HEK293 (cell line): ENCODE data around the gene FYB1.

ENCODE experiments used
- CTCF ChIA-PET: fragments of 350-600 bp; formaldehyde crosslinking; extraction: SDS; loops from one replicate; lab custom pipeline; 2021; ENCODE audit warnings: antibody characterized with exemption; lab: Yijun Ruan, JAX
- POLR2A ChIA-PET: fragments of 300-600 bp; formaldehyde crosslinking; extraction: SDS; loops from one replicate; lab custom pipeline; 2020; ENCODE audit warnings: antibody characterized with exemption, inconsistent platforms; lab: Yijun Ruan, JAX
- H3K27ac ChIP-seq: fragments of 200-500 bp; sonication (Bioruptor generic); 2 replicates; pipeline ENCODE4 v1.5.1; 2014; ENCODE audit warnings: low read depth, low read length, control low read depth, inconsistent platforms; ENCODE audit errors: extremely low read depth
- H3K36me3 ChIP-seq, 2 experiments: fragments of 200-500 bp in 1 of 2; sonication (Bioruptor generic) in 1 of 2; 1 replicate in 1 of 2; 2 replicates in 1 of 2; pipeline ENCODE4 v1.5.1; 2014 to 2017; ENCODE audit warnings: inconsistent platforms in 2 of 2, low read length in 2 of 2; ENCODE audit not compliant: control insufficient read depth in 2 of 2, insufficient read depth in 1 of 2
- H3K4me1 ChIP-seq: fragments of 200-500 bp; sonication (Bioruptor generic); 2 replicates; pipeline ENCODE4 v1.5.1; 2014; ENCODE audit warnings: mild to moderate bottlenecking, low read length, inconsistent platforms; ENCODE audit not compliant: control insufficient read depth, insufficient read depth
- H3K4me3 ChIP-seq: 2 replicates; pipeline ENCODE4 v1.5.1; 2011; ENCODE audit warnings: low read depth, mild to moderate bottlenecking, control low read depth, low read length, moderate library complexity
- H3K9me3 ChIP-seq: fragments of 200-500 bp; sonication (Bioruptor generic); 2 replicates; pipeline ENCODE4 v1.5.1; 2014; ENCODE audit warnings: low read depth, low read length, inconsistent platforms; ENCODE audit not compliant: control insufficient read depth, insufficient read depth
- BCL11B ChIP-seq: fragments of 450-650 bp; formaldehyde crosslinking; IDR thresholded peaks from 2 replicates; pipeline ENCODE4 v1.5.1; 2016; ENCODE audit warnings: low read depth, missing biosample characterization, missing genetic modification characterization
- KLF10 ChIP-seq: fragments of 450-650 bp; IDR thresholded peaks from 2 replicates; pipeline ENCODE4 v1.5.1; 2018; ENCODE audit warnings: missing biosample characterization, mild to moderate bottlenecking, missing genetic modification characterization
- KLF8 ChIP-seq: fragments of 450-650 bp; formaldehyde crosslinking; IDR thresholded peaks from 2 replicates; pipeline ENCODE4 v1.5.1; 2016; ENCODE audit warnings: missing biosample characterization, missing genetic modification characterization
- TCF7L2 ChIP-seq: IDR thresholded peaks from 2 replicates; pipeline ENCODE4 v1.6.1; 2011; ENCODE audit warnings: low read depth, mild to moderate bottlenecking, inconsistent platforms, low read length, moderate library complexity, borderline replicate concordance
- ZNF211 ChIP-seq: fragments of 450-650 bp; formaldehyde crosslinking; IDR thresholded peaks from 2 replicates; pipeline ENCODE4 v1.5.1; 2016; ENCODE audit warnings: low read depth, missing biosample characterization, missing genetic modification characterization
- ZNF292 ChIP-seq: fragments of 450-650 bp; formaldehyde crosslinking; IDR thresholded peaks from 2 replicates; pipeline ENCODE4 v1.5.1; 2016; ENCODE audit warnings: low read depth, missing biosample characterization, missing genetic modification characterization, borderline replicate concordance
- ZNF48 ChIP-seq: fragments of 450-650 bp; formaldehyde crosslinking; IDR thresholded peaks from 2 replicates; pipeline ENCODE4 v1.5.1; 2016; ENCODE audit warnings: missing biosample characterization, missing genetic modification characterization
- ZNF549 ChIP-seq: fragments of 450-650 bp; IDR thresholded peaks from 2 replicates; pipeline ENCODE4 v1.5.1; 2018; ENCODE audit warnings: missing biosample characterization, missing genetic modification characterization, mild to moderate bottlenecking, inconsistent platforms, moderate library complexity
- ZNF585B ChIP-seq: fragments of 450-650 bp; formaldehyde crosslinking; IDR thresholded peaks from 2 replicates; pipeline ENCODE4 v1.5.1; 2016; ENCODE audit warnings: missing biosample characterization, missing genetic modification characterization
- ZNF670 ChIP-seq: fragments of 450-650 bp; formaldehyde crosslinking; IDR thresholded peaks from 2 replicates; pipeline ENCODE4 v1.5.1; 2016; ENCODE audit warnings: missing biosample characterization, missing genetic modification characterization, low read depth
- ZNF785 ChIP-seq: fragments of 450-650 bp; formaldehyde crosslinking; IDR thresholded peaks from 2 replicates; pipeline ENCODE4 v1.5.1; 2016; ENCODE audit warnings: missing biosample characterization, missing genetic modification characterization
- TF ChIP-seq, protein P1 (sequence below): fragments of 450-650 bp; formaldehyde crosslinking; IDR thresholded peaks from 2 replicates; pipeline ENCODE4 v1.5.1; 2016; ENCODE audit warnings: missing biosample characterization, missing genetic modification characterization
- TF ChIP-seq, protein P2 (sequence below): fragments of 450-650 bp; IDR thresholded peaks from 2 replicates; pipeline ENCODE4 v1.5.1; 2018; ENCODE audit warnings: missing biosample characterization, mild to moderate bottlenecking, missing genetic modification characterization
- TF ChIP-seq, protein P3 (sequence below): fragments of 450-650 bp; formaldehyde crosslinking; IDR thresholded peaks from 2 replicates; pipeline ENCODE4 v1.5.1; 2016; ENCODE audit warnings: missing biosample characterization, missing genetic modification characterization

The FYB1 gene

DNA sequence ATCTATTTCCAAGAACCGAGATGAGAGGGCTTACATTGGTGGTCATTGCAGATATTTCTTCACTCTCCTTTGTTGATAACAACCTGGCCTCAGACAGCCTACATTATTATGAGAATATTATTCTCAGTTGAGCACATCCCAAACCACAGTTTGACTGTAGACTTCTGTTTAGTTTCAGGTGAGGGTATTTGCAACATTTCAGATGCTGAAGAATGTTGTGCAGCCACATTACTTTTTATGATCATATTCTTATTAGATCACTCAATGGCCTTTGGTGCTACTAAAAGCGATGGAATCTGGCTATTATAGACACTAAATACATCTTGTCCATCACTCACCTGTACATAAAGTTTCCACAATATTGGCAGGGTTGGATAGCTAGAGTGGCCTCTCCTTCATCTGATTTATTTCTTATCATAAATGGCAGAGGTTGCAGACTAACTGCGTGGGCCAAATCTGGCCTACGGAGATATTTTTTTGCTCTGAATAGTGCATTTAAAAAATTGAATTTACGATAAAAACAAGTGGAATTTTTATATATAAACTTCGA, 119.0 kb downstream of the FYB1 start:
- Histone ChIP-seq H3K4me1 (no peaks in the 10 kb centered on the region), H3K9me3 (no peaks in the 10 kb centered on the region)
- CTCF ChIA-PET, result interaction anchor here (0.6 kb wide), 1 partner anchor 94 kb away, joined by 3 read pairs; no protein-coding TSS in a partner anchor
- POLR2A ChIA-PET, result no interaction called here
- TF ChIP-seq ZNF211 (tag by site-specific recombination) (no peak), ZNF670 (tag by site-specific recombination) (no peak), KLF8 (tag by site-specific recombination) (no peak), BCL11B (tag by site-specific recombination) (no peak)
- TF ChIP-seq, all 188 proteins: peak for 0
- Histone ChIP-seq H3K27ac (no peak overlapping the region), H3K36me3 (no peaks in the 10 kb centered on the region), H3K4me3 (no peak overlapping the region)

DNA sequence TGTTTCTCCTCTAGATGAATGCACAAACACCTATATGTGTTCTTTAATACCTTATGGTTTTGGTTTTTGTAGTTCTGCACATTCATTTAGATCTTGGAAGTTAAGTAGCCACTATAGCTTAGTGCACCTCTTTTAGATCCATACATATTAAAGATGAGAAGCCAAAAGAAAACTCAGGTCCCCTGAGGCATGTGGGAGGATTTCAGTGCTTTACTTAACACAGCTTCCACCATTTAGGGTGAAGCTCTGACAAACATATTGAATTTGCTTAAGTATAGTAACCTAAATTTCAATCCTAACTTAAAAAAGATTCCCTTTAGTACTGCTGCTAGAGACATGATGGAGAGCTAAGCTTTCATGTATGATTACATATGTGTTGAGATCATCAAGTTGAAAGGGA, 119.5 kb downstream of the FYB1 start:
- H3K36me3 ChIP-seq, result no peaks in the 10 kb centered on the region
- ChIA-PET POLR2A (no interaction called here), CTCF (interaction anchor here (0.6 to 1.1 kb wide), 2 partner anchors 27 to 94 kb away, joined by 3 read pairs; no protein-coding TSS in a partner anchor)
- H3K4me3 ChIP-seq, result no peak overlapping the region
- H3K4me1 ChIP-seq, result no peaks in the 10 kb centered on the region
- no peak overlapping the region for H3K27ac ChIP-seq
- no peaks in the 10 kb centered on the region for H3K9me3 ChIP-seq
- TF ChIP-seq, protein P1, sequence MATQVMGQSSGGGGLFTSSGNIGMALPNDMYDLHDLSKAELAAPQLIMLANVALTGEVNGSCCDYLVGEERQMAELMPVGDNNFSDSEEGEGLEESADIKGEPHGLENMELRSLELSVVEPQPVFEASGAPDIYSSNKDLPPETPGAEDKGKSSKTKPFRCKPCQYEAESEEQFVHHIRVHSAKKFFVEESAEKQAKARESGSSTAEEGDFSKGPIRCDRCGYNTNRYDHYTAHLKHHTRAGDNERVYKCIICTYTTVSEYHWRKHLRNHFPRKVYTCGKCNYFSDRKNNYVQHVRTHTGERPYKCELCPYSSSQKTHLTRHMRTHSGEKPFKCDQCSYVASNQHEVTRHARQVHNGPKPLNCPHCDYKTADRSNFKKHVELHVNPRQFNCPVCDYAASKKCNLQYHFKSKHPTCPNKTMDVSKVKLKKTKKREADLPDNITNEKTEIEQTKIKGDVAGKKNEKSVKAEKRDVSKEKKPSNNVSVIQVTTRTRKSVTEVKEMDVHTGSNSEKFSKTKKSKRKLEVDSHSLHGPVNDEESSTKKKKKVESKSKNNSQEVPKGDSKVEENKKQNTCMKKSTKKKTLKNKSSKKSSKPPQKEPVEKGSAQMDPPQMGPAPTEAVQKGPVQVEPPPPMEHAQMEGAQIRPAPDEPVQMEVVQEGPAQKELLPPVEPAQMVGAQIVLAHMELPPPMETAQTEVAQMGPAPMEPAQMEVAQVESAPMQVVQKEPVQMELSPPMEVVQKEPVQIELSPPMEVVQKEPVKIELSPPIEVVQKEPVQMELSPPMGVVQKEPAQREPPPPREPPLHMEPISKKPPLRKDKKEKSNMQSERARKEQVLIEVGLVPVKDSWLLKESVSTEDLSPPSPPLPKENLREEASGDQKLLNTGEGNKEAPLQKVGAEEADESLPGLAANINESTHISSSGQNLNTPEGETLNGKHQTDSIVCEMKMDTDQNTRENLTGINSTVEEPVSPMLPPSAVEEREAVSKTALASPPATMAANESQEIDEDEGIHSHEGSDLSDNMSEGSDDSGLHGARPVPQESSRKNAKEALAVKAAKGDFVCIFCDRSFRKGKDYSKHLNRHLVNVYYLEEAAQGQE (tag by site-specific recombination), result no peak
- no peak for TF ChIP-seq ZNF785
- TF ChIP-seq, protein P2, sequence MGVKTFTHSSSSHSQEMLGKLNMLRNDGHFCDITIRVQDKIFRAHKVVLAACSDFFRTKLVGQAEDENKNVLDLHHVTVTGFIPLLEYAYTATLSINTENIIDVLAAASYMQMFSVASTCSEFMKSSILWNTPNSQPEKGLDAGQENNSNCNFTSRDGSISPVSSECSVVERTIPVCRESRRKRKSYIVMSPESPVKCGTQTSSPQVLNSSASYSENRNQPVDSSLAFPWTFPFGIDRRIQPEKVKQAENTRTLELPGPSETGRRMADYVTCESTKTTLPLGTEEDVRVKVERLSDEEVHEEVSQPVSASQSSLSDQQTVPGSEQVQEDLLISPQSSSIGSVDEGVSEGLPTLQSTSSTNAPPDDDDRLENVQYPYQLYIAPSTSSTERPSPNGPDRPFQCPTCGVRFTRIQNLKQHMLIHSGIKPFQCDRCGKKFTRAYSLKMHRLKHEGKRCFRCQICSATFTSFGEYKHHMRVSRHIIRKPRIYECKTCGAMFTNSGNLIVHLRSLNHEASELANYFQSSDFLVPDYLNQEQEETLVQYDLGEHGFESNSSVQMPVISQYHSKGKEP (tag by site-specific recombination), result no peak
- TF ChIP-seq KLF10 (tag by site-specific recombination), result no peak
- no peak for TF ChIP-seq ZNF549 (tag by site-specific recombination)
- TF ChIP-seq ZNF292 (tag by site-specific recombination), result no peak
- TF ChIP-seq TCF7L2, result no peak

DNA sequence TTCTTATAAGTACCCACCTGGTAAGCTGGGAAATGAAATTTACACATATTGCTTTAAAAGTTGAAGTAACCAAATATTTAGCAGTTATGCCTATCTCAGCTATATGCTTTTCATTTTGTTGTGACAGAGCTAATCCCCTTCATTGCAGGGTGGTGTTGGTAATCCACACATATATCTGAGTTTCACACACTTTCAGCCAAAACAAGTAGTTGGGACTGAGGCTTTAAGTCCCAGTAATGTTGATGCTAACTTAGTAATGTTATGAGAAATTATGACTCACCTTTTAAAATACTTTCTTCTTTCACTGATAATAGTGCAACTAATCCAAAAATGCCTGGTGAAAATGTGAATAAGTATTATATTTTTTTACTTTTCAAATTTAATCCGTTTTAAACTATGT, 126.0 kb downstream of the FYB1 start:
- POLR2A ChIA-PET, result no interaction called here
- TF ChIP-seq, protein P3, sequence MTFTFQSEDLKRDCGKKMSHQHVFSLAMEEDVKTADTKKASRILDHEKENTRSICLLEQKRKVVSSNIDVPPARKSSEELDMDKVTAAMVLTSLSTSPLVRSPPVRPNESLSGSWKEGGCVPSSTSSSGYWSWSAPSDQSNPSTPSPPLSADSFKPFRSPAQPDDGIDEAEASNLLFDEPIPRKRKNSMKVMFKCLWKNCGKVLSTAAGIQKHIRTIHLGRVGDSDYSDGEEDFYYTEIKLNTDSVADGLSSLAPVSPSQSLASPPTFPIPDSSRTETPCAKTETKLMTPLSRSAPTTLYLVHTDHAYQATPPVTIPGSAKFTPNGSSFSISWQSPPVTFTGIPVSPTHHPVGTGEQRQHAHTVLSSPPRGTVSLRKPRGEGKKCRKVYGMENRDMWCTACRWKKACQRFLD (tag by site-specific recombination), result no peak
- TF ChIP-seq ZNF48 (no peak), ZNF585B (tag by site-specific recombination) (no peak)
- no peak overlapping the region for H3K4me3 ChIP-seq
- no peaks in the 10 kb centered on the region for H3K36me3 ChIP-seq
- H3K4me1 ChIP-seq, result no peaks in the 10 kb centered on the region; the same call in 1 of the 2 replicates
- H3K9me3 ChIP-seq, result no peaks in the 10 kb centered on the region
- CTCF ChIA-PET, result interaction anchor here (0.5 to 1.1 kb wide), 2 partner anchors 13 to 130 kb away, joined by 4 to 5 read pairs; no protein-coding TSS in a partner anchor
- H3K27ac ChIP-seq, result no peak overlapping the region
